SIG-M5 treated with dmso at 0.1 percent for 504 hours (cell line): ENCODE results near the gene ZBTB32.

Experiments used
- DNase-seq: peaks from one replicate; lab custom pipeline; 2025; ENCODE audit not compliant: unreplicated experiment; lab: John Stamatoyannopoulos, UW

The ZBTB32 gene

DNA sequence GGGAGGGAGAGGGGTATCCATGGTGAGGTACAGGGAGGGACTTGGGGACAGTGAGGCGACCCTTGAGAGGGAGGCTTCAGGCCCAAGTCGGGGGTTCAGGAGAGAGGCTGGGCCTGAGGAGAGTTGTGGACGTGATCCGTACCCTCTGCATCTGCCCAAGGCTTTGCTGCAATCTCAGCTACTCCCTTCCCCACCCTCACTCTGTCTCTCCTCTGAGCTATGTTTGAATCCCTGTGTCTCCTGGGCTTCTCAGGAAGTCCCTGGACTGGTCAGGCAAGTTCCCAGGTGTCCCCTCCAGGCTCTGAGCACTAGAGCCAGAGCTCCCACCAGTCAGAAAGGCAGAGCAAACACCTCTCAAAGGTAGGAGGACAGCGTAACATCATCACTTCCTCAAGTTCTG is 45.8 kb downstream of the ZBTB32 start:
- DNase-seq = no peak

DNA sequence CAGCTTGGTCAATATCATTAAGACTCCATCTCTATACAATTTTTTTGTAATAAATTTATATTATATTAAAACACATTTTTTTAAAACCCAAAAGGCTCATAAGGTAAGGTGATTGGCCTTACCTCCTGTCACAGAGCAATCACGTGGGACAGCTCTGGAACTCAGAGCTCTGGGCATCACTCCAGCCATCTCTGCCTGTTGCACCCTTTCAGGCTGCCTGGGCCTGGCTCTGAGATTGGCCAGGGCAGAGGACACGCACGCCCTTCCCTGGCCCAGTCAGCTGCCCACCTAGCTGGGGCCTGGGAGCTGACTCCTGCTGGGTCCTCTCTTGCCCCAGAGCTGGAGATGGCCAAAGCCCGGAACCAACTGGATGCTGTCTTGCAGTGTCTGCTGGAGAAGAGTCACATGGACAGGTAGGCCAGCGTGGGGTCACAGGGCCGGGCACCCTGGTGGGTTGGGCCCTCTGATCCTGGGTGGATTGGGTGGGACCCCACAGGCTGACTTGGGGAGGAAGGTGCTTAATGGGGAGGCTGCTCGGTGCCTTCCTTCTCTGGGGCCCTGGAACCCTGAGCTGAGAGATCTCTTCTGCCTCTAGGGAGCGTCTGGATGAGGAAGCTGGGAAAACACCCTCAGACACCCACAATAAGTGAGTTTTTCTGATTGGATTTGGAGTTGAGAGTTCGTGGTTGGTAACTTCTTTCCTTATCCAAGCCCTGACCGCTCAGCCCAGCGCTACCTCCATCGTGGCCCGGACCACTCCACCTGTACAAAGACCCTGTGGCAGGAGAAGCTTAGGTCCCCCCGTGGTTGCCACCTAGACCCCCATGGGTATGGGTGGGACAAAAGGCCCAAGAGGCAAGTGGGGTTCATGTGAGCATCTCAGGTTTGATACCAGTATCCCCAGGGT is 47.7 kb downstream of the ZBTB32 start:
- DNase-seq = no peak

DNA sequence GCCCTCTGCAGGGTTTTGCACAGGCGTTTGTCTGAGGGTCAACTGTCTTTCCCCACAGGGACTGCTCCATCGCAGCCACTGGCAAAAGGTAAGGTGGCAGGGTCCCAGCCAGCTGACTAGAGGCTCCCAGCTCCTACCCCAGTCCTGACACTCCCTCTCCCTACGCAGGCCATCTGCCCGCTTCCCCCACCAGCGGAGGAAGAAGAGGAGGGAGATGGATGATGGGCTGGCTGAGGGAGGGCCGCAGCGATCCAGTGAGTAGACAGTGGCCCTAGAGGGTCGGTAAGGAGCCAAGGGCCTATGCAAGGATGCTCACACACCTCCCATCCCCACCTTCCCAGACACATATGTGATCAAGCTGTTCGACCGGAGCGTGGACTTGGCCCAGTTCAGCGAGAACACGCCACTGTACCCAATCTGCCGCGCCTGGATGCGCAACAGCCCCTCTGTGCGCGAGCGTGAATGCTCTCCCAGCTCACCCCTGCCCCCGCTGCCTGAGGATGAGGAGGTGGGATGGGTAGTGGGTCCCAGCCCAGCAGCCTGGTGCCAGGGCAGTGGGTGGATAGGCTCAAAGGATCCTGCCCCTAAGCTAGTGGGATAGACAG is 48.5 kb downstream of the ZBTB32 start:
- DNase-seq = no peak

DNA sequence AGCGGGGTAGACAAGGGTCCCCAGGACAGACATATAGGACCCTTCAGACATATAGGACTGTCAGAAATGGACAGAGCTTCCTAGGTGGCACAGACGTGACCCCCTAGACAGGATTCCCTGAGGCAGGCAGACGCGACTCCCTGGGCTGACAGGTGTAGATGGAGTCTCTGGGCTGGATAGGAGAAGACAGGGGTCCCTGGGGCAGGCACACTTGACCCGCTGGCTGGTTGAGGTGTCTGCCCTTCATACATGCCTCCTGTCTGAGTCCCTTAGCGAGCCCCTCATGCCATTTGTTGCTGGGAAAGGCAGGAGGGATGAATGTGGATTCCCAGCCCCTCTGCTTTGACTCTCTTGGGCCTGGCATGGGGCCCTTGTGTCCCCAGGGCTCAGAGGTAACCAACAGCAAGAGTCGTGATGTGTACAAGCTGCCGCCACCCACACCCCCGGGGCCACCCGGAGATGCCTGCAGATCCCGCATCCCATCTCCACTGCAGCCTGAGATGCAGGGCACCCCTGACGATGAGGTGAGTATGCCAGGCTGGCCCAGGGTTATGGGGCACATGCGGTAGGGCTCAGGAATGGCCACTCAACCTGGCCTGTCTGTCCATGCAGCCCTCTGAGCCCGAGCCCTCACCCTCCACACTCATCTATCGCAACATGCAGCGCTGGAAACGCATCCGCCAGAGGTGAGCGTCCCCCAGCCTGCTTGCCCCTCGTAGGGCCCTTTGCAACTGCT is 49.4 kb downstream of the ZBTB32 start:
- no peak for DNase-seq

DNA sequence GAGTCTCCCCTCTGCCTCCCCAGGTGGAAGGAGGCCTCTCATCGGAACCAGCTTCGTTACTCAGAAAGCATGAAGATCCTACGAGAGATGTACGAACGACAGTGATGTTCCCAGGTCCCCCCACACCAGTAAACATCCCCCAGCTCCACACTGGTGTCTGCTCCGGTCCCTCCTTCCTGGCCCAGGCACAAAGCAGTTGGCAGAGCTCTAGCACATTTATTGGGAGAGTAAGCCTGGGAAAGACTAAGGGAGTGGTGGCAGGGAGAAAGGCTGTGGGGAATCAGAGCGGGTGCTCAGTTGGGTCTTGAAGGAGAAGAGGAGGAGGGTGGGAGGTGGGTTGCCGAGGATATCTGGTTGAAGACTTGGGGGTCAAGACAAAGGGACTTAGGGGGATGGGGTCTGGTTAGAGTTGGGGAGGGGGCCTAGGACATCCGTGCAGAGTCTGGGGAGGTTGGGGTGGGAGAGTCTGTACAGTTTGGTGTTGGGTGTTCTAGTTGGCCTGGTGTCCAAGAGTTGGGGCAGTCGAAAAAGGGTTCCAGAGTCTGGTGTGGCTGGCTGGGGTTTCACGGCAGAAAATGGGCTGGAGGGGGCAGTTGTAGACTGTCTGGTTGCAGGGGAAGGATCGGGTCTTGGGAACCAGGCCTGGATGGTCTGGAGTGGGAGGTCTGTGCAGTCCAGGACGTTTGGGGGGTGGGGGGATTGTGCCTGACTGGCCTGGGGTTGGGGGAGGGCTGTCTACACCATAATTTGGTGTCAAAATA is 50.2 kb downstream of the ZBTB32 start:
- no peak for DNase-seq

DNA sequence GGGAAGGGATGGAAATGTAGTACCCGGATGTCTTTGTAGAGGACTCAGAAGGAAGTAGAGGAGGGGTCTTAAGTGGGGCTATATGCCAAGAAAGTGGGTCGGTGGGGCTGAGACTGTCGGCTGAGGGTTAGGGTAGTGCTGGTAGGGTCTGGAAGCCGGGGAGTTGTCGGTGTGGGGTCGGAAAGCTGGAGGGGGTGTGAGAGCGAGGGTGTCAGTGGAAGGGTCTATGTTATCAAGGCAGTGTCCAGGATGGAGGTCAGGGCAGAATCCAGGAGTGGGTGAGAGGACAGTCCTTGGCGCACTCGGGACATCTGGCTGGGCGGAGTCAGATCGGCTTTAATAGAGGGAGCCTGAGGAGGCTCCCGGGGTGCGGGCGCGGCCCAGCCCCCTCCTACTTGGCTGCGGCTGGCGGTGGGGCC is 50.8 kb downstream of the ZBTB32 start:
- no peak for DNase-seq

DNA sequence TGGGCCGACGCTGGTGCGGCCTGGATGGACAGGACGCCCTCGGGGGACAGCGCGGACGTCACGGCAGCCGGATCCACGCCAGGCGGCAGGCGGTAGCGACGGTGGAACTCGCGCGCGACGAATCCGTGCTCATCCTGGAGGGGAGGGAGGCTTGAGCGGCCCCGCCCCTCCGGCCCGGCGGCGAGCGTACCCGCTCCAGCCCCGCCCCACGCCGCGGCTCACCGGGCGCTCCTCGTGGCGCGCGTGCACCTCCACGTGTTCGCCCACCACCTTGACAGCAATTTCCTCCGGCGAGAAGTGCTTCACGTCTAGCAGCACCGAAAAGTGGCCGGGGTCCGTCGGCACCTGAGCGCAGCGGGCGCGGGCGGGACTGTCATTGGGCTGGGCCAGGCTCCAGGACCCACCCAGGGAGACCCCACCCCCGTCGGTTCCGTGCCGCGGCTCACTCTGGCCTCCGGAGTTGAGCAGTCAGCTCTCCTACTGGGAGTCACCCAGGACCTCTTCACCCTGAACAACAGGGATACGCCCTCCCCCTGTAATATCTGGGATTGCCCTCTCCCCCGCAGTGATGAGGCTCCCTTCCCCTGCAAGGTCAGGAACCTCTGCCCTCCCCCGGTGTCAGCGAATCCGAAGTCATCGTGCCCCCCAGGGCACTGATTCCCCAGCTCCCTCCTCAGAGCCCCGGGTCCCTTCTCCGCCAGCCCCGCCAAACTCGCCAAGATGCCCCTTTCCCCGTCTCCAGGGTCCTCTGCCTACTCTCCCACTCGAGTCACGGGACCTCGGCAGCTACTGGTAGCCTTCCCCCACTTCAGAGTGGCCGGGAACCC is 51.4 kb downstream of the ZBTB32 start:
- DNase-seq = no peak

DNA sequence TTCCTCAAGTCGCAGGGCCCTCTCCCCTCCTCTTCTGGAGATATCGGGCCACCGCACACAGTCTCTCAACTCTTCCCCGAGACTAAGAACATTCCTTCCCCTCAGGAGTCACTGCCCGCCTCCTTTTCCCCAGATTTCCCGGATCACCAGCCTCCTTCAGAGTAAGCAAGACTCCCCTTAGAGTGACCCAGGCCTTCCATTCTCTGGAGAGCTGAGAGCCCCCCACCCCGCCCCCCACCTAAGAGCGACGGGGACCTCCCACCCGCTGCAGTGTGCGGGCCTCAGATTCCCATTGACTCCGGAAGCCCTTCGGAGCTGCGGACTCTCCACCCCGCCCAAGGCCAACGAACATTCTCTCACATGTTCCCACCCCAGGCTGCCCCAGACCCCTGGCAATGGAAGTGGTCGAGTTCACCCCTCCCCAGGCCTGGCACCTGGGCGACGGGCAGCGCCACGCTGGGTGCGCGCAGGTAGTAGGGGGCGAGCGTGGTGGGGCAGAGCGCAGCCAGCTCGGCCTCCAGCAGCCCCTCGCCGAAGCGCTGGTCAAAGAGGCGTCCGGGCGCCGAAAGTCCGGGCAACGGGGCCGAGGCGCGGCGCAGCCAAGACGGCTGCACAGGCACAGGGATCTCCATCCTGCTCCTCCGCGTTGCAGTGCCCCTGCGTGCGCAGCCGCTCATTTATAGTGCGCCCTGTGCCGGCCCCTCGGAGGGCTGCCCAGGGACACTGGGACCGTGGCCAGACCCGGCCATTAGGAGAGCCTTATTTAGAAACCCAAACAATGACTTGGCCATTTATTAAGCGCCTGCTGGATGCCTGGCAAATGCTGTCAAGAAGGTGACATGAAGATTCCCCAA is 52.2 kb downstream of the ZBTB32 start, which contains the start of gene HSPB6:
Gene HSPB6 (minus strand): TSS at position 653 of the 854 bp plus-strand sequence. CDS start 21 bp downstream, at position 632.
- no peak for DNase-seq

DNA sequence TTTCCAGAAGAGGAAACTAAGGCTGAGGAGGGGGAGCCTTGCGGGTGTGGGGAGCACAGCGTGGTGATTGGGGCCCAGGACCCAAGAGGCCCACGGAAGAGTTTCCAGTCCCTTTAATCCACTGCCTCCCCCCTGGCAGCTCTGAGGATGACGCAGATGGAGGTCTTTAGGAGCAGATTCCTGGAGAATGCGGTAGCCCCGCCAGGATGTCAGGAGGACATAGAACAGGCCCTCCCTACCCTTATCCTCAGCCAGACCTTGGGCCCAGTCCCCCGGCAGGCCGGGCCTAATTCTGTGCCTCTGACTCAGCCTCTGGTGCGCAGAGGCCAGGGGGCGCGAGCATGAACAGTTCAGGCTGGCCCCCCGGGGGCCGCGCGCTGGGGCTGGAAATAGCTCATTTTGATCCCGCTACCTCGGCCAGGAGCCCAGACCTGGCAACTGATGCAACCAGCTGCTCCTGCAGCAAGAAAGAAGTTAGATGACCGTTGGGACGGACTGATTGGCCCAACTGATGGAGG is 52.9 kb downstream of the ZBTB32 start:
- no peak for DNase-seq

DNA sequence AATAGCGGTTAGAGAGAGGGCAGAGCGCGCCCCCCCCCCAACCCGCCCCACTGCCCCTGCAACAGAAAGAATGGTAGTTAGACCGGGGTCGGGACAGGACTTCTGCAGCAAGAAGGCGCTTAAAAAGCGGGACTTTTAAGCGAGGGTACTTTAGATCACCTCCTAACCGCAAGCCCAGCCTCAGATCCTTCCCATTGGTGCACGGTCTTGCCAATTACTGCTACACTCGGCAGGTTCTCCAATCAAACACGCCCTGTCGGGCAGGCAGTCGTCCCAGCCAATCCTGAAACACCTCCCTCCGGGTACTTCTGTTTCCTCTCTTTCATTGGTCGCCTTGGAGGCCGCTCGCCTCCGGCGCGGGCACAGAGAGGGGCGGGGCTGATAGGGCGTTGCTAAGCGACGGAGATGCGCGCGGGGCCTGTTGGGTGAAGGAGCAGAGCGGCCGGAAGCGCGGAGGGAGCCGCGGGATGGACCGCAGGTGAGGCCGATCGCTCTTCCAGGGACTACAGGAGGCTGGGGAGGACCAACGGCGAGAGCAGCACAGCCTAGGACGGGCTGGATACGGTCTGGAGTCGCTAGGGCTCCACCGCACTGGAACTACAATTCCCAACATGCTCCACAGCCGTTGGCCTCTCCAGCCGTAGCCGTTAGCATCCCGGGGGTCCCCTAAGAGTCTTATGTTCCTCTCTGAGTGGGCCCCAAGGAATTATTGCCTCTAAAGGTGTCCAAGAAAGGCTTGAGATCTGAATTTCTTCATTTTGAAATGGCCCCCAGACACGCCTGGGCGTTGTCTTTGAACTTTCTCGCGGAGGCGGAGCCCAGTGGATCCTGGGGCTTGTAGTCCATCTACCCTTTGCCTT is 53.6 kb downstream of the ZBTB32 start, which contains the start of gene PROSER3:
Gene PROSER3 (plus strand): TSS at position 428 of the 860 bp plus-strand sequence. CDS start 40 bp downstream, at position 468.
- peak; percentile 99 for DNase-seq

DNA sequence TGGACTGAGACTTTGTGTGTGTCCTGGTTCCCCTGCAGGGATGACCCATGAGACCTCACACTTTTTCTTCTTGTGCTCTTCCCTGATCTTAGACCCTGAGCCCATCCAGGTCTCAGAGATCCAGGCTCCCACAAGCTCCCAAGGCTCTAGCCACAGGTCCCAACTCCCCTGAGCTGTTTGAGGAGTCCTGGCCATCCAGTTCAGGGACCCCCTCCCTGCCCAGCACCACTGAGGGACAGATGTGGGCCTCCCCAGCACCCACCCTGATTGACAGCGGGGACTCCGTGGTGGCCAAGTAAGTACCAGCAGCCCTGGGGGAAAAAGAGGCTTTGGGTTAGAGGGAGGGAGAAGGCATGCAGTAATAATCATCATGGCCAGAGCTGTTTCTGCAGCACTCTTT is 55.3 kb downstream of the ZBTB32 start:
- no peak for DNase-seq

DNA sequence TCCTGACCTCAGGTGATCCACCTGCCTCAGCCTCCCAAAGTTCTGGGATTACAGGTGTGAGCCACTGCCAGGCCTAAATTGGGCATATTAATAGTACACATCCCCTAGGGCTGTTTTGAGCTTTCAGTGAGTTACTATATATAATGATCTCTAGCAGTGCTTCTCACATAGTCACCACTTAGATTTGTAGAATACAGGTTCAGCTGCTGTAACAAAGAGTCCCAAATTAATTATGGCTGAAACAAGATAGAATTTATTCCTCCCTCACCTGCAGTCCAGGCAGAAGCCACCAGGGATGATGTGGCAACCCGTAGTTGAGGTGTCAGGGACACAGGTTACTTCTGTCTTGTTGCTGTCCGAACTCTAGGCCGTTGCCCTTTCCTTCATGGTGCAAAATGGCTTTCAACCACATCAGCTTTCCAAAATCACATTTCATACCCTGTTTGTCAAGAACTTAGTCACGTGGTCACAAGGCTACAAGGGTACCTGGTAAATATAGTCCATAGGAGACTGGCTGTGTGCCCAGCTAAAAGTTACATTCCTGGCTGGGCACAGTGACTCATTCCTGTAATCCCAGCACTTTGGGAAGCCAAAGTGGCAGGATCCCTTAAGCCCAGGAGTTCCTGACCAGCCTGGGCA is 56.5 kb downstream of the ZBTB32 start:
- no peak for DNase-seq

DNA sequence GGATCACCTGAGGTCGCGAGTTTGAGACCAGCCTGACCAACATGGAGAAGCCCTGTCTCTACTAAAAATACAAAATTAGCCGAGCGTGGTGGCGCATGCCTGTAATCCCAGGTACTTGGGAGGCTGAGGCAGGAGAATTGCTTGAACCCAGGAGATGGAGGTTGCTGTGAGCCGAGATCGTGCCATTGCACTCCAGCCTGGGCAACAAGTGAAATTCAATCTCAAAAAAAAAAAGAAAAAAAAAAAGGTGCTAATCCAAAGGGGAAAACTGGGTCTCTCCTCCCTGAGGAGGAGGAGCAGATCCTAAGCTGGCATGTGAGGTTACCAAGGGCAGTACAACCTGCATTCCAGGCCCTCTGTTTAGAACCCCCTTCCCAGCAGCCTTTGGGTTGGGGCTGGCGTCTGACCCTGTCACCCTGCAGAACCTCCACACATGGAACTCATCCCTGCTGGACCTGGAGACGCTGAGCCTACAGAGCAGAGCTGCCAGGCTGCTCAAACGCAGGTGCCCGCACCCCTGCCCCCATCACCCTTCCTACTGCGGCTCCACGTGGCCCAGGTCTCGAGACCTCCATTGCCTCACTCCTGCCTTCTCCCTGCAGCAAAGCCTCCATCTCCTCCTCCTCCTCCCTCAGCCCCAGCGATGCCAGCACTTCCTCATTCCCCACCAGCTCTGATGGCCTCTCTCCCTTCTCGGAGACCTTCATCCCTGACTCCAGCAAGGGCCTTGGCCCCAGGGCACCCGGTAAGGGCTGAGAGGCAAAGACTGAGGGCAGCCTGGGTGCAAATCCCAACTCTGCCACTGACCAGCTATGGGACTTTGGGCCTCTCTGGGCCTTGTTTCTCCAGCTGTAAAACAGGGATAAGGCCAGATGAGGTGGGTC is 60.3 kb downstream of the ZBTB32 start:
- DNase-seq = no peak
